Keratinocyte (primary cell): ENCODE measurements around the gene ARMC6. TPM values are rescaled to one million over a fixed set of nuclear protein-coding genes. Genes with fewer than 3 reads are reported as not detected.

Source experiments
- DNase-seq: peaks from one replicate; pipeline ENCODE4 v3.0.0-alpha.2; 2011; ENCODE audit warnings: low read depth, missing footprints, low spot score
- FAIRE-seq: peaks from 2 replicates; lab custom pipeline; 2011; peaks lifted over from hg19 to GRCh38; lab: Jason Lieb, UNC
- H2AFZ ChIP-seq: 2 replicates; pipeline ENCODE4 v1.6.0; 2012; ENCODE audit warnings: low read length, control low read depth, inconsistent platforms; ENCODE audit not compliant: control insufficient read depth
- H3K27ac ChIP-seq: 2 replicates; pipeline ENCODE4 v1.5.1; 2011; ENCODE audit warnings: low read length; ENCODE audit not compliant: control insufficient read depth, insufficient read depth
- H3K27me3 ChIP-seq: 3 replicates; pipeline ENCODE4 v1.6.0; 2011; ENCODE audit warnings: low read length; ENCODE audit not compliant: control insufficient read depth, insufficient read depth; ENCODE audit errors: extremely low read depth
- H3K36me3 ChIP-seq, 2 experiments: 2 replicates in 1 of 2; 3 replicates in 1 of 2; pipeline ENCODE4 v1.5.1; 2011; ENCODE audit warnings: low read length in 2 of 2, mild to moderate bottlenecking in 1 of 2; ENCODE audit not compliant: control insufficient read depth in 2 of 2, insufficient read depth in 2 of 2; ENCODE audit errors: extremely low read depth in 1 of 2
- H3K4me1 ChIP-seq: 3 replicates; pipeline ENCODE4 v1.5.1; 2011; ENCODE audit warnings: low read length; ENCODE audit not compliant: control insufficient read depth, insufficient read depth; ENCODE audit errors: extremely low read depth
- H3K4me2 ChIP-seq: 3 replicates; pipeline ENCODE4 v1.6.0; 2011; ENCODE audit warnings: low read depth, low read length; ENCODE audit not compliant: control insufficient read depth, insufficient read depth; ENCODE audit errors: extremely low read depth
- H3K4me3 ChIP-seq, 3 experiments: fragments of 200-600 bp in 1 of 3; sonication (generic) in 1 of 3; 2 replicates in 2 of 3; 3 replicates in 1 of 3; pipeline ENCODE4 v1.5.1; 2011 to 2016; ENCODE audit warnings: low read length in 3 of 3, mild to moderate bottlenecking in 3 of 3, control low read depth in 2 of 3, inconsistent platforms in 1 of 3, low read depth in 1 of 3, mixed read lengths in 1 of 3, mixed run types in 1 of 3, moderate library complexity in 1 of 3; ENCODE audit not compliant: control insufficient read depth in 2 of 3, insufficient read depth in 2 of 3; ENCODE audit errors: extremely low read depth in 1 of 3
- H3K79me2 ChIP-seq: 2 replicates; pipeline ENCODE4 v1.6.0; 2012; ENCODE audit warnings: low read length; ENCODE audit not compliant: control insufficient read depth, insufficient read depth
- H3K9ac ChIP-seq: 3 replicates; pipeline ENCODE4 v1.6.0; 2011; ENCODE audit warnings: low read length; ENCODE audit not compliant: control insufficient read depth, insufficient read depth; ENCODE audit errors: extremely low read depth
- H3K9me1 ChIP-seq: 3 replicates; pipeline ENCODE4 v1.6.0; 2011; ENCODE audit warnings: low read length; ENCODE audit not compliant: control insufficient read depth, insufficient read depth; ENCODE audit errors: extremely low read depth
- H3K9me3 ChIP-seq: 2 replicates; pipeline ENCODE4 v1.5.1; 2012; ENCODE audit warnings: low read depth, low read length; ENCODE audit not compliant: control insufficient read depth
- H4K20me1 ChIP-seq: 3 replicates; pipeline ENCODE4 v1.6.0; 2011; ENCODE audit warnings: low read length; ENCODE audit not compliant: control insufficient read depth, insufficient read depth; ENCODE audit errors: extremely low read depth
- CTCF ChIP-seq, 3 experiments: IDR thresholded peaks in 1 of 3; conservative IDR thresholded peaks in 1 of 3; optimal IDR thresholded peaks in 1 of 3; 2 replicates in 2 of 3; 3 replicates in 1 of 3; pipeline versions ENCODE3 to v1.5.1; 2011; ENCODE audit warnings: low read length in 3 of 3, mild to moderate bottlenecking in 3 of 3, moderate library complexity in 2 of 3, control low read depth in 1 of 3, inconsistent platforms in 1 of 3; ENCODE audit not compliant: insufficient read depth in 2 of 3; ENCODE audit errors: extremely low read depth in 1 of 3
- EZH2 ChIP-seq: IDR thresholded peaks from one replicate; pipeline ENCODE4 v1.6.1; 2012; ENCODE audit warnings: inconsistent platforms, mild to moderate bottlenecking, low read length, moderate library complexity
- dilution Hi-C: fragments of 300-500 bp; cut with MboI; formaldehyde crosslinking; loops from one replicate; pipeline ENCODE4 v1.7.0; 2020; ENCODE audit warnings: low sequenced_read_pairs; ENCODE audit not compliant: extremely low pct_ligation_motif_present
- polyA plus RNA-seq, 5 experiments: library from polyadenylated mRNA; depleted of rRNA in 3 of 5; stranded (reverse) in 3 of 5; stranded (forward) in 1 of 5; unstranded in 1 of 5; fragments of >200 nt; gene quantifications; 1 replicate in 1 of 5; 2 replicates in 3 of 5; 3 replicates in 1 of 5; pipeline versions ENCODE4 v1.2.1 to v1.2.3, GENCODE V29; 2011 to 2012; ENCODE audit warnings: missing spikeins in 2 of 5, low read depth in 1 of 5, low replicate concordance in 1 of 5

Gene ARMC6
- polyA plus RNA-seq, 1 donor (not counting 4 experiments of a cell fraction or from before 2014, with no cell fraction given) = 23.8 TPM

- FAIRE-seq = no peak
- H2AFZ ChIP-seq = no peak overlapping the region
- H3K4me3 ChIP-seq = no peak overlapping the region
Observed at GRCh38 chr19:19040417-19040816, 7.0 kb downstream of the ARMC6 start.

GRCh38 chr19:19042732-19043280 lies 9.4 kb downstream of the ARMC6 start:
- no peaks in the 10 kb centered on the region for H4K20me1 ChIP-seq
- H3K27ac ChIP-seq = no peak overlapping the region
- no peak for FAIRE-seq
- H3K79me2 ChIP-seq = peaks cover 22% of the 10 kb centered on the region
- H3K27me3 ChIP-seq = no peaks in the 10 kb centered on the region
- H2AFZ ChIP-seq = no peak overlapping the region
- TF ChIP-seq CTCF (optimal IDR thresholded peaks at IDR 0.05 in 1 of 3, IDR thresholded peaks at IDR 0.05 in 1 of 3, conservative IDR thresholded peaks at IDR 0.05 in 1 of 3; ENCODE audit: extremely low read depth in 1 of 3, insufficient read depth in 2 of 3, low read length in 3 of 3) = no peak
- no peak for TF ChIP-seq EZH2
- peaks cover 15 to 20% of the 10 kb centered on the region in 2 experiments for H3K36me3 ChIP-seq
- H3K9me1 ChIP-seq = no peaks in the 10 kb centered on the region
- no peak overlapping the region for H3K9ac ChIP-seq
- H3K4me2 ChIP-seq = no peak overlapping the region
- no peak for DNase-seq
- no peaks in the 10 kb centered on the region for H3K4me1 ChIP-seq
- dilution Hi-C loops = no loop called here
- H3K9me3 ChIP-seq = no peaks in the 10 kb centered on the region
- no peak overlapping the region for H3K4me3 ChIP-seq

More at GRCh38 chr19:19040417-19040816, 7.0 kb downstream of the ARMC6 start:
- H3K9ac ChIP-seq = no peak overlapping the region
- no peak overlapping the region for H3K27ac ChIP-seq
- dilution Hi-C loops = no loop called here
- H4K20me1 ChIP-seq = no peaks in the 10 kb centered on the region
- DNase-seq = no peak
- no peaks in the 10 kb centered on the region for H3K9me1 ChIP-seq
- H3K36me3 ChIP-seq = peaks cover 20 to 23% of the 10 kb centered on the region in 2 experiments
- TF ChIP-seq CTCF (optimal IDR thresholded peaks at IDR 0.05 in 1 of 3, IDR thresholded peaks at IDR 0.05 in 1 of 3, conservative IDR thresholded peaks at IDR 0.05 in 1 of 3; ENCODE audit: extremely low read depth in 1 of 3, insufficient read depth in 2 of 3, low read length in 3 of 3) (no peak), EZH2 (no peak)
- H3K4me2 ChIP-seq = no peak overlapping the region
- no peaks in the 10 kb centered on the region for H3K4me1 ChIP-seq
- no peaks in the 10 kb centered on the region for H3K27me3 ChIP-seq
- H3K9me3 ChIP-seq = no peaks in the 10 kb centered on the region
- peaks cover 40% of the 10 kb centered on the region for H3K79me2 ChIP-seq
